ENCODE measurements around the gene PKHD1. TPM values are rescaled to one million over a fixed set of nuclear protein-coding genes. Genes with fewer than 3 reads are reported as not detected.

Gene PKHD1
- total and polyA plus RNA-seq, 2 of the 8 experiments (the other 6 are each of a cell fraction or from before 2014, with no cell fraction given), result 0.06 to 0.09 TPM

- TF ChIP-seq CHD7 (IDR thresholded peaks at IDR 0.05; ENCODE audit: insufficient replicate concordance, low read length) (no peak), CREB1 (IDR thresholded peaks at IDR 0.05) (no peak), RAD21 (IDR thresholded peaks at IDR 0.05 in 1 of 2, conservative IDR thresholded peaks at IDR 0.05 in 1 of 2; ENCODE audit: low read depth in 2 of 2, low read length in 2 of 2) (peak; percentile 49 to 64)
Measured at GRCh38 chr6:51569594-51569993, 517.8 kb downstream of the PKHD1 start (continued).

Data from H1 (cell line).